GM18520 (cell line): ENCODE results near the gene HSPB7.
"Not testable (repeated sequence)": the region's sequence is repeated elsewhere in the genome, so short reads cannot be mapped to it uniquely, and the experiment has no call there.

Experiments used
- ATAC-seq: cut with Tn5 transposase; IDR thresholded peaks from one replicate; pipeline ENCODE4 v1.9.1; 2021; ENCODE audit not compliant: unreplicated experiment

HSPB7 gene

DNA sequence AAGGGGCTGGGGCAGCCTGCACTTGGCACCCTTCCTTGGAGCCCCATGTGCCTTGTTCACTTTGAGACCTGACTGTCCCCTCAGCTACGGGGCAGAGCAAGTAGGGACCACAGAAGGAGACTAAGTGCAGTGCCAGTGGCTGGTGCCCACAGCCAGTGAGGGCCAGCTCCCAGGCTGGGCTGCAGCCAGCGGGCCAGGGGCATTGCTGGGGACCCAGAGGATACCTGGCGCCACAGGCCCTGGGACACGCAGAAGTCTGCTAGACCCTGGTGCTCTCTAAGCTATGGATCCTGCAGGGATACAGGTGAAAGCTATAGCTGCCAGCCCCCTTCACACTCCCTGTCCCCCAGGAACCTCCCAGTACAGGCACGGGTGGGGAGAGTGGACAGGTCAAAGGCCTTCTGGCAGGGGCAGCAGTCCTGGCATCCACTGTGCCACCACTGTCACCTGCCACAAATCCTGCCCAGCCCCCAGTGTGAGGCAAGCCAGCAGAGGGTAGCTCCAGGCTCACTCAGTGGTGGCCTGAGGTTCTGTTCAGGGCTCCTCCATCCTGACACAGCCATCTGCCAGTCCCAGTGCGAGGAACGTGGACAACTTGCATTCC lies 5.3 kb upstream of the HSPB7 start:
- ATAC-seq = no peak

DNA sequence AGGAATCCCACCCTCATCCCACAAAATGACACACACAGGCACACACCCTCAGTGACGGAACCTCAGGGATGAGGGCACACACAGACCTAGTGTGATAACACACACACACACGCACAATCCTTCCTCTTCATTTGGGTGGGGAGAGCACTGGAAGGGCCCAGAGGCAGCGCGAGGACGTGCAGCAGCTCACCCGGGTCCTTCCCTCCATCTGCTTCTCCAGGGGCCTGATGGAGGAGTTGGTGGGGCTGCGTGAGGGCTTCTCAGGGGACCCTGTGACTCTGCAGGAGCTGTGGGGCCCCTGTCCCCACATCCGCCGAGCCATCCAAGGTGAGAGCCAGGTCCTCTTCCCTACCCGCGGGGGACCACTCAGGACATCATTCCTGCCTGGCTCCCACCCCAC lies 4.5 kb upstream of the HSPB7 start:
- no peak for ATAC-seq

DNA sequence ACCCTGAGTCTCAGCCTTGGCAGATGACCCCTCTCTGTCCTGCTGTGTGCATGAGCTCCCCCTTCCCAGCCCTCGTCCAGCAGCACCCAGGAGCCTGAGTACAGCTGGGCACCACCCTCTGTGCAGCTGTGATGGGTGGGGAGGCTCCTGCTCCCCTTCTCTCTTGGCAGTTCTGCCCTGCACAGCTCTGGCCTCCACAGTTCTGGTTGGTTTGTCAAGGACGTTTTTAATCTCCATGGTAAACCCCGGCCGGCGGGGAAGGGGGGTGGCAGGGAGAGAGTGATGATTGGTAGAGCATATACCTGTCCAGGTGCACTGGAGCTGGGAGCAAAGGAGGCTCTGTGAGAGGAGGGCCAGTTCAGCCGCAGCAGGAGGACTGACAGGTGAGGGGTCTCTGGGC lies 3.8 kb upstream of the HSPB7 start, which contains the start of gene CLCNKA:
CLCNKA (plus strand) TSS at position 356 of the 400 bp plus-strand sequence. CDS start 584 bp downstream, outside the sequence.
- no peak for ATAC-seq

DNA sequence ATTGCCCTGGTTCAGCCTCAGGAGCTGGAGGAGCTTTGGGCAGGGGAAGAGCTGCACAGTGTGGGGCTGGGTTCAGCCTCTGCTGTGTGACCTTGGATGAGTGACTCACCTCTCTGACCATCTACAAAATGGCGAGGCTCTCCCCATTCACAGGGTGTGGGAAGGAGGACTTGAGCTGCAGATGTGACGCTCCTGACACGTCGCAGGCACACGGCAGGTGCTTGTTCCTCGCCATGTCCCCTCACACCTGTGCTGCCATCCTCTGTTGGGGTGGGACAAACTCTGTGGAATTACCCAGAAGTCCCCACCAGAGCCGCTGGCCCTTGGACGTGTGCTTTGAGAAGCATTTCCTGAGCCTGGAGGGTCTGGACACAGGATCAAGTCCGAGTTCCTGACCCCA lies 3.0 kb upstream of the HSPB7 start:
- ATAC-seq = not testable (repeated sequence)

DNA sequence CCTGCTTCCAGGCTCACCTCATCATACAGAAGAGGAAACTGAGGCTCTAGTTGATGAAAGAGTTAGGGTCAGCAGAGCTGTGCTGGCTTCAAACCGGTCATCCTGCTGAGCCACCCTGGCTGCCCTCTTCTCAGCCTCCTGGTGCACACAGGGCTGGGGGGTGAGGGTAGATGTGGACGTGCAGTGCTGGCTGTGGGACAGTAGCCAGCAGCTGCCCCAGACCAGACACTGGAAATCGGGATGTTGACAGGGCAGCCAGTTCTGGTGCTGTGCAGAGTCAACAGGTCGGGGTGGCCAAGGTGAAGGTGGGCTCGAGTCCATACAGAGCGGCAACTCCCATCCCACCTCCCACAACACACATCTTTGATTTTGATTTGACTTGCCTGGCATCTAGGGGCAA lies 2.5 kb upstream of the HSPB7 start:
- ATAC-seq = no peak

DNA sequence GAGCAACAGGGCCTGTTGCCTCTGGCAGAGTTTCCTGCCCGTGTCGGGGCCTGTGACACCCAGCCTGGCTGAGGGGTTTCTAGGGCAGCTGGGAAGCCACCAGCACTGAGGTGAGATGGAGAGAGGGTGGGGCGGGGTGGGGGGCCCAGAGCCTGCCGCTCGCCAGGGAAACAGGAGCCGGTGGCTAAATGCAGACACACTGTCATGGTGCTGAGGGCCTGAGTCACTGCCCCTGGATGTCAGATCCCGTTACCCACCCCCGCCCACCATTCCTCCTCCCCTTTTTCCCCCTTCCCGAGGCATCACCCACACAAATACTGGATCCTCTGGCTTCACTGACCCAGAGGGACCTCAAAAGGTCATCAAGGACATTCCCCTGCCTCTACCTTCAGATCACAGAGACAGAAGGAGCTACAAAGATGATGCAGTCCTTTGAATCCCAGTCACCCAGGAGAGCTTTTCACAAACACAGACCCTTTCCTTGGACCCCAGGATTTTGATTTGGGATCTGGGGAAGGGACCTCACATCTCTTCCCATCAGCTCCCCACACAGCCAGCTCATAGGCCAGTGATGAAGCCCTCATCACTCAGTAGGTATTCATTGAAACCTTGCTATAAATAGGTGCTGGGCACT lies 1.9 kb upstream of the HSPB7 start:
- no peak for ATAC-seq

DNA sequence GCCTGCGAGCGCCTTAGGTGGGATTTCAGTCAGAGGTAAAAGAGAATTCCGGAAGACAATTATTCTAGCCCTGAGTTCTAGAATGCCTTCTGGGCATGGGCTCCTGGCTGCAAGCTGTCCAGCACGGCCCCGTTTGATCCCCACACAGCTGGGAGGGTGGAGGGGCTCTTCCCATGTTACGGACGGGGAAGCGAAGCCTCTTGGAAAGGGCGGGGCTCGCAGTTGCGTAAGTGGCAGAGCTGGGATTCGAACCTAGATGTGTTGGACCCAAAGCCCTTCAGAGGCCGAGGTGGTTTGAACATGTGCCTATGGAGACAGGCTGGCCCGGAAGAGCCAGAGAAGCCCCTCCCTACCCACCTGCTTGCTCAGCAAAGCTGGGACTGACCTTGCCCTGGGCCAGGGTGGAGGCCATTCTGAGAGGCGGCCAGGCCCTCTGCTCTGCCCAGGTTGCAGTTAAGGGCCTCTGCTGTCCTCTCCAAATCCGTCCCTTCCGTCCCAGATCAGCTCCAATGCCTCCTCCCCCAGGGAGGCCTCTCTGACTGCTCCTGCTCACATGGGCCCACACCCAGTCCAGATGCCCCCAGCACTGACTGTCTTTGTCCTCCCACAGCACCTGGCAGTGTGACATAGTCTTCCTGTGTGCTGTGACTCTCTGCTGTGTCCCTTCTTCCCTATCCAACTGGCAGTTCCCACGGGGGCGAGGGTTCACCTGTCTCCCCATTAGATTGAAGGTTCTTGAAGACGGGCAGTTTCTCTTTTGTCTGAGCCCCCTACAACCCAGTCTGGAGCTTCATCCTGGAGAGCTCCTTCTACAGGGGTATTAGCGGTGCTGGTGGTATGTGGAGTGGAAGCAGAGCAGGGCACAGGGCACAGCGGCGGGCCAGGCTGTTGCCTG lies 1.2 kb upstream of the HSPB7 start:
- no peak for ATAC-seq

DNA sequence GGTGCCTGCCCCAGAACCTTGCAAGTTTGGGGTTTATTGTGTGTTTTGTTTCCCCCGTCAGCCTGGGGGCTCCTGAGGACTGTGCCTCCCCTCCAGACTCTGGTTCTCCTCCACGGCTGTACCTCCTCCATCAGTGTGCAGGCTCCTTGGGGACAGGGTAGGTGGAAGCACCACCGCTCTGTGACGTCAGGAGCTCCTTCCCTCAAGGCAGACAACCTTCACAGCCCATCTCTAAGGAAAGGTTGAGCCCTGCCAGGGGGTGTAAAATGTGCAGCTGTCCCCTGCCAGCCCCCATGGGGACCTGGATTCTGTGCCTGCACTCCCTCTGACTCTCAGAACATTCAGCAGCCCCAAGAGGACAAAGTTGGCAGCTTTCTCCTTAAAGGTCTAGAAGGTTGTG lies 465 bp upstream of the HSPB7 start:
- ATAC-seq = no peak

DNA sequence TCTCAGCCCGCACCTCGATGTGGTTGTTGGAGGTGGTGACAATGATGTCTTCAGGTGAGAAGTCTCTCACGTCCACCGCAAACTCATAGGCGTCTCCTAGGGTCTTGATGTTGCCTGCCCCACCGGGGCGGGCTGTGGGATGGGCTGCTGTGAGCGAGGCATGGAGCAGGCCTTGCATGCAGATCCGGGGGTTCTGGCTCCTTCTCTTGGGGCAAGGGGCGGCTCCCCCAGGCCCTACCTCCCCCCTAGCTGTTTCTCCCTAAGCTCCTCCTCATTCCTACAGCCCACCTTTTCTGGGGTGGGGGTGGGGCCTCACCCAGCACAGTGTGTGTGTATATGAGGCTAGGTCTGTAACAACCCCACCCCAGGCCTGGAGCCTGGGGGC lies 775 bp downstream of the HSPB7 start:
- no peak for ATAC-seq

DNA sequence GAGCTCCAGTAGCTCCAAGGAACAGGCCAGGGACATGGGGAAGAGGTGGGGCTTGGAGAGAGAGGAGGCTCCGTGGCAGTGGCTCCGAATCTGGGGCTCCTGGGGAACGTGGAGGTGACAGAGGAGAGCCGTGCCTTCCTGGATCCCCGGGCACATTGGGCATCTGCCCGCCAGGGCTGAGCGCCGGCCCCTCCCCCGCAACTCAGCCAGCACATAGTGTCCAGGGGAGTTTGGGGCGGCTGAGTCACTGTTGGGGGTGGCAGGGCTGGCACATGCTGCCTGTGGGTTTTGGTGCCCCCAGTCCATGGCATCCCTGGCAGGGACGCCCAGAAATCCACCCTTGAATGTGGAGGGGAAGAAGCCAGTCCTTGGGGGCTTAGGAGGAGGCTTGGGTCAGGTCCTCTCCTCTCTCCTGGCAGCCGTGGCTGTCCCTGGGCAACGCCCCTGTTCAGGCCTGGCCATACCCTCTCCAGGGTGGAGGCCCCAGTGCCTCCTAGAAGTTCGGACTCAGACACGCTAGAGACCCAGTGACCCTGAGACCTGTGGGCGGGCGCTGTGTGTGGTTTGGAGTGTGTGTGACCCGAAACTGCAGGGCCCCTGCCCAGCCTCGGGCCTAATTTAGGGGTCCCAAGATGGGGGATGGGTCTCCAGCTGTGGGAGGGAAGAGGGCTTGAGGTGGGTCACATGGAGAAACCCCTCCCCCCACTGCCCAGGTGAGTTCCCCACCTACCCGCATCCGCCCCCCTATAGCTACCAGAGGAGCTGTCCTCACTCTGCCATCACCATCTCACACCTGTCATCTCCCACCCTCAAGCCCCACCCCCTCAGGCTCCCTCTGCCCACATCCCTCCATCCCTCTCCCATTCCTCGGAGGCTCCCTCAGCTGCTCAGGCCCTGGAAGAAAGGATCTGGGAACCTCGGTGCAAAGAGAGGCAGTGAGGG lies 1.6 kb downstream of the HSPB7 start:
- no peak for ATAC-seq

DNA sequence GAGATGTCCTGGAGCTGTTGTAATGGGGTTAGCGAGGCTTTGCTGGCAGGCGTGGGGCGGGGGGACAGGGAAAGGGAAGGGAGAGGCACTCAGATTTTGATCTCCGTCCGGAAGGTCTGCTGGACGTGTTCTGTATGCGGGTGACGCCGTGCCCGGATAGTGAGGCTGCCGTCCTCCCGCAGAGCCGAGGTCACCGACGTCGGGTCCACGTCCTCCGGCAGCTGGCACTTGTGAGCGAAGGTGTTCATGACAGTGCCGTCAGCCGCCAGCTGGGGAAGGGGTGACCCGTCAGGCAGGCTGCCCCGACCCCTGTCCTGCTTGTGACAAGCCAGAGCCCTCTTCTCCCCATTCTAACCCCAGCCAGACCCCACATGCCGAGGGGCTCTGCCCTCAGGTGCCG lies 2.4 kb downstream of the HSPB7 start:
- ATAC-seq = no peak

DNA sequence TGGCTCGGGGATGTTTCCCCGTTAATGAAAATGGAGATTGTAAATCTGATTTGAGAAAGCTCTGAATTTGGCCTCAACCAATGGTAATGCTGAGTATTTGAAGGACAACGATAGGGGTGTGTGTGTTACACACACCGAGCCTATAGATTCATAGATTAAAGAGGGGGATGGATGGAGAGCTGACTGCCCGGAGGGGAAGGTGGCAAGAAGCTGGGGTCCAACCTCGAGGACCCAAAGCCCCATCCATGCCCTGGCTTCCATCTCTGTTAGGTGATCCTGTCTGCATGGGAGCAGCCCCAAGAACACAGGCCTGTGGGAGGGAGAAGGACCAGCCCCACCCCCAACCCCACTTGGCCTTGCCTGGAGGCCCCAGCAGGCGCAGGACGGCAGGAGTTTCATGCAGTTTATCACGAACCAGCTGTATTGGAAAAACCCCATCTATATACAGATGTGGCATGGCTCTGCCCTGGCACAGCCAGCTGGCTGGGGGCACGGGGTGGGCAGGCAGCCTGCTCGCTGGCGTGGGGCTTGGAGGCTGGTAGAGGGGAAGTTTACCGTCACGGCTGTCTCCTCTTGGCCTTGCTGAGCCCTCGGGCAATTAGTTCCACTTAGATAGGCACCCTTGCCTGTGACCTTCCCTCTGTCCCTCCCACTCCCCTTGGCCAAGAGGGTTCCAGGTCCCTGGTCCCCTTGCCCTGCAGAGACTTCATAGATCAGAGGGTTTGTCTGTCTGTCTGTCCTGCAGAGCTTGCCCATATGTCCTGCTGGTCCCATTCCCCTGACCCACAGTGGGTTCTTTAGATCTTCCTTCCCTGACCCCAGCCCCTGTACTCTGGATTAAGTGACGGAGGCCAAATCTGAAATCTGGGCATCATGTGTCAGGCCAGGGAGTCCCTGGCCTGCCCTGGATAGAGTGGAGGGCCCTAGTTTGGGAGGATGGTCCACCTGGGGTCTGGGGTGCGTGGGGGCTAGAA lies 3.0 kb downstream of the HSPB7 start:
- ATAC-seq = no peak

DNA sequence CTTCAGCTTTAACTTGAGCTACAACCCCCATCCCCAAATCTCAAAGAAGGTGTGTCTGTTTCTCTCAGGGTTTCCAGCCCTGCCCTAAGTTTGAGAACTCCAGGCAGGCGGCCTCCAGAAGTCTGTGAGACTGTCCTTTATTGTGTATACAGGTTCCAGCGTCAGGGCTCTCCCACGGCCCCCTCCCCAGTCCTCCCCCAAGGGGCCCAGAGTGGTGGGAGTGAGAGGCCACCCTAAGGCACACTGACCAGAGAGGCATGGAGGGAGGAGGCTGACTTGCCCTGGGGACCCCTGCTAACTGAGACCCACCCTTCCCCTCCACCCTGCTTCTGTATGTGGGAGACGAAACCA lies 4.0 kb downstream of the HSPB7 start:
- ATAC-seq = no peak

DNA sequence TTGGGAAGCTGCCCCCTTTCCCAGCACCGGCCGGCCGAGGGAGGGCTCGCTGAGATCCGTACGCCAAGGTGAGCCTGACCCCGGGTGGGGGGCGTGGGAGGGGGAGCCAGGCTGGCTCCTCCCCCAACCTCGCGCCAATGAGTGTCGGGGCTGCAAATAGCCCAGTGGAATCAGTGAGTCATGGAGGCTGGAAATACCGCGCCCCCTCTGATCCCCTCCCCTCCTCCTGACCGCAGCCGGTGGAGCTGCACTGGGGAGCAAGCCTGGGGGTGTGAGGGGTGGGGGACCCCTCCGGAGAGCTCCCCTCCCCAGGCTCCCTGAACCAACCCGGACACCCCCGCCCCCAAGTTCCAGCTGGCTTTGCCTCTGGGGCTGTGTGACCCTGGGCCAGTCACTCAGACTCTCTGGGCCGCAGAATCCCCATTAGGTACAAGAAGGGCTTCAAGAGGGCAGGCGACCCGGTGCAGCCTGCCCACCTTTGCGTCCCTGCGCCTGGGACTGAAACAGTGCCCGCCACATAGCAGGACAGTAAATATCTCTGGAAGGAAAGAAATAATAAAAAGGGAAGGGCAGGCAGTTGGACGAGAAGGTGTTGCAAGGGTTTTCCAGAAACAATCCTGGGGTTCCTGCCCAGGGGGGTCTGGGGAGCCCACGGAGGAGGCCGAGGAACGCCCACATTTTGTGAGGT lies 4.5 kb downstream of the HSPB7 start:
- no peak for ATAC-seq

DNA sequence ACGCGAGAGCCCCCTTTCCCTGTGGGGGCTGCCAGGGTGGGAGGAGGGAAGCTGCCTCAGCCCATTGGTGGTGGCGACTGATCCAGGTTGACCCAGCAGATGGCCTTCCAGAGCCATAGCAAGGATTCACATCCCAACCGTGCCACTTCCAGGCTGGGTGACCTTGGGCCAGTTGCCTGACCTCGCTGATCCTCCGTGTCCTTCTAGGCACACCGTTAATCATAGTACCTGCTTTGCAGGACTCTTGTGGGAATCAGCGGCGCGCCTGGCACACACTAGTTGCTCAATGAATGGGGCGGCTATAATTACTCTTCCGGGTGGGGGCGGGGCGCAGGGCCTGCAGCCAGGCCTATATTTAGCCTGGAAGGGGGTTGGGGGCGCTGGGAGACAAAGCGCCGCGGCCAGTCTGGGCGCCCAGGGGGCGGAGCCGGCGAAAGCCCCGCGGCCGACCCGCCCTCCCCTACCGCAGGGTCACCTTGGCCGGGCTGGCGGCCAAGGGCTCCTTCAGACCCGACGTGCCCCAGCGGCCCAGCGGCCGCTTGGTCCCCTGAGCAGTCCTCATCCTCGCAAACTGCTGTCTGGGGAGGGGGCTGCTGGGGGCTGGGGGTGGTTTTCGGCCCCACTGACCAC lies 5.1 kb downstream of the HSPB7 start:
- ATAC-seq = no peak

DNA sequence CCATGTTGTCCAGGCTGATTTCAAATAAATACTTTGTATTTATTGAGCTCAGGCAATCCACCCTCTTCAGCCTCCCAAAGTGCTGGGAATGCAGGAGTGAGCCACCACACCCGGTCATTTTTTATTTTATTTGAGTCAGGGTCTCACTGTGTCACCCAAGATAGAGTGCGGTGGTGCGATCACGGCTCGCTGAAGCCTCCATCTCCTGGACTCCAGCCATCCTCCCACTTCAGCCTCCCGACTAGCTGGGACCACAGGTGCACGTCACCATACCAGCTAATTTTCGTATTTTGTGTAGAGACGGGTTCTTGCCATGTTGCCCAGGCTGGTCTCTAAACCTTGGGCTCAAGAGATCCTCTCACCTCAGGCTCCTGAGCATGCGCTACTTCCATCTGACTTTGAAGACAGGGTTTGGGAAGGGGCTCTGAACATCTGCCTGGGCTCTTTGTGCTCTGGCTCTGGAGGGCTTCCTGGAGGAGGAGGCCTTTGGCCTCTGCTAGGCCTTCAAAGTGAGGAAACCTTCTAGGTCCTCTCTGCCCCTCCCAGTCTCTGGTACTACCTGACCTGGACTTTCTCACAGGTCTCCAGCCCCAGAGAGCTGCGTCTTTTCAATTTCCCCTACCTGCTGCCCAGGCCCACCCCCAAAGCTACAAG lies 5.8 kb downstream of the HSPB7 start:
- no peak for ATAC-seq

DNA sequence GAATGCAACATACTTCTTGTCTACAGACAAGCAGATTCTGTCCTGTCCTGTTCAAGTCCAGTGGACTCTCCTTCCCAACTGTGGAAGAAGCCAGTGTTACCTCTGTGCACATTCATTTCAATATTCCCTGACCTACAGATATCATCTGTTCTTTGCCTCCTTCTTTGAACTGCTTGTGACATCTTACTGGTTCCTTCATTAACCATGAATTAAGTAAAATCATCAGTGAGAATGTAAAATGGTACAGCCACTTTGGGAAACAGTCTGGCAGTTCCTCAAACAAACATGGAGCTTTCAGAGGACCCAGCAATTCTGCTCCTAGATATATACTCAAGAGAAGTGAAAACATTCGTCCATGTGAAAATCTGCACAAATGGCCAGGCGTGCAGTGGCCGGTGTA lies 7.0 kb downstream of the HSPB7 start:
- no peak for ATAC-seq

DNA sequence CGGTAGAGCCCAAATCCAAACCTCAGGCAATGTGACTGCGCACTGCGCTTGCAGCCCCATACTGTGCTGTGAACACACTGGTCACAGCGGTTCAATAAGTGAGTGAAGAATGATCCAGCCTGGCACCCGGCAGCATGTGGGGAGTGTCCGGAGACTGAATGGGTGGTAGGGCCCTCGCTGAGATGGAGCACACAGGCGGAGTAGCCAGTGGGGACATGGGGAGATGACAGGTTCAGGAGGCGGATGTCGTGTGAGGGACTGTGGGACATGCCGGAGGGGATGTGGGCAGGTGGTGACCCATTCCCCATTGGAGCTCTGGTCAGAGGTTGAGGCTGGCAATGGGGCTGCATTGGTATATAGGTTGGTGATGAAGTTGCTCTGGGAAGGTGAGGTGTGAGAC lies 8.2 kb downstream of the HSPB7 start:
- no peak for ATAC-seq
